Lung (tissue), 12 donors: ENCODE data around the gene ZPBP2. TPM values are rescaled to one million over a fixed set of nuclear protein-coding genes. Genes with fewer than 3 reads are reported as not detected.

Source experiments
- ATAC-seq: fragments of 200-7000 bp; cut with Tn5 transposase; one replicate; pipeline ENCODE4 v1.9.1; 2020; ENCODE audit warnings: moderate number of reproducible peaks; ENCODE audit not compliant: insufficient read depth, low FRiP score
- DNase-seq, 3 donors: peaks; one replicate each; pipeline ENCODE4 v3.0.0-alpha.2; 2013 to 2017
- H3K27ac ChIP-seq, 2 donors: one replicate each; pipeline ENCODE4 v1.5.1; 2013; ENCODE audit warnings: mild to moderate bottlenecking in 2 of 2, moderate library complexity in 2 of 2, control low read depth in 1 of 2, inconsistent platforms in 1 of 2, low read depth in 1 of 2, low read length in 1 of 2
- H3K27me3 ChIP-seq, 3 donors: one replicate each; pipeline ENCODE4 v1.5.1; 2013; ENCODE audit warnings: low read length in 2 of 3; ENCODE audit not compliant: control insufficient read depth in 3 of 3, insufficient read depth in 3 of 3
- H3K36me3 ChIP-seq, 4 donors: one replicate each; pipeline ENCODE4 v1.5.1; 2013; ENCODE audit warnings: low read length in 4 of 4, mild to moderate bottlenecking in 1 of 4, moderate library complexity in 1 of 4; ENCODE audit not compliant: control insufficient read depth in 4 of 4, insufficient read depth in 4 of 4
- H3K4me1 ChIP-seq, 5 donors: one replicate each; pipeline ENCODE4 v1.5.1; 2013; ENCODE audit warnings: low read length in 5 of 5, mild to moderate bottlenecking in 2 of 5, moderate library complexity in 1 of 5; ENCODE audit not compliant: control insufficient read depth in 5 of 5, insufficient read depth in 5 of 5
- H3K4me3 ChIP-seq: one replicate; pipeline ENCODE4 v1.5.1; 2013; ENCODE audit warnings: mild to moderate bottlenecking, control low read depth, moderate library complexity
- H3K9ac ChIP-seq, 2 donors: one replicate each; pipeline ENCODE4 v1.5.1; 2013; ENCODE audit warnings: low read length in 2 of 2, control low read depth in 1 of 2; ENCODE audit not compliant: insufficient read depth in 1 of 2
- H3K9me3 ChIP-seq, 4 donors: one replicate each; pipeline ENCODE4 v1.5.1; 2013; ENCODE audit warnings: low read length in 3 of 4, mild to moderate bottlenecking in 1 of 4, moderate library complexity in 1 of 4; ENCODE audit not compliant: control insufficient read depth in 4 of 4, insufficient read depth in 3 of 4
- WGBS, 2 donors: extraction: QIAGEN DNeasy Blood & Tissue Kit; methylation state at CpG; one replicate each; pipeline ENCODE4 v1.1.7; 2013; 5-methylcytosine and 5-hydroxymethylcytosine counted together
- polyA plus RNA-seq, 2 donors: library from polyadenylated mRNA; stranded (reverse); fragments of 200-250 nt; gene quantifications; one replicate each; pipeline ENCODE4 v1.2.1, GENCODE V29; 2013
- total RNA-seq, 2 donors: library from RNA; depleted of rRNA in 1 of 2; stranded (reverse); fragments of >200 nt in 1 of 2; gene quantifications; one replicate each; pipeline ENCODE4 v1.2.1, GENCODE V29; 2014 to 2021
- TF ChIP-seq, protein P1 (sequence below): IDR thresholded peaks from 2 replicates; pipeline ENCODE4 v1.5.1; 2012; ENCODE audit warnings: mild to moderate bottlenecking; ENCODE audit errors: control extremely low read depth, extremely low read depth
- donor health status: control.
- donor health status: control.
- donor health status: Bipolar disorder and iron deficiency.
- donor health status: healthy.
- donor health status: DM: yes; HTN: yes; CAD: no.

ZPBP2 gene
- total and polyA plus RNA-seq, 4 donors: not detected

DNA sequence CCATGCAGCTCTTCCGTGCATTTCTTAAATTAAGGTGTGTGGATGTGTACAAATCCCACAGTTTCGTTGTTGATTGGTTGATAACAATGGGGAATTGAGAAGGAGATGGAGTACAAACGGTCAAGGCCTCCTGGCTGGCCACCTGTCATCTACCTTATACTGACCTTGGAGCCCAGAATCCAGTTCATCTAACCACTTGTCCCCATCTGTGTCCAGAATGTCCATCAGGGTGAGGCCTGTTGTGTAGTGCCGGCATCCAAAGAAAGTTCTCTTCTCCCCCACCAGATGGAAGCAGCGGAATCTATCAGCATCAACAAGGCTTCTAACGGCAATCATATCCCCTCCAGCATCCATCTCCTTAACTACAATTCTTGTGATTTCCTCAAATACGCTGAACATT is 48.9 kb downstream of the ZPBP2 start:
- Histone ChIP-seq H3K4me1 (no peaks in the 10 kb centered on the region), H3K9ac (no peak overlapping the region), H3K27ac (no peak overlapping the region), H3K27me3 (no peaks in the 10 kb centered on the region), H3K4me3 (no peak overlapping the region), H3K9me3 (no peaks in the 10 kb centered on the region), H3K36me3 (peaks cover 0 to 14% (median 9%) of the 10 kb centered on the region in 4 donors)
- TF ChIP-seq, protein P1, sequence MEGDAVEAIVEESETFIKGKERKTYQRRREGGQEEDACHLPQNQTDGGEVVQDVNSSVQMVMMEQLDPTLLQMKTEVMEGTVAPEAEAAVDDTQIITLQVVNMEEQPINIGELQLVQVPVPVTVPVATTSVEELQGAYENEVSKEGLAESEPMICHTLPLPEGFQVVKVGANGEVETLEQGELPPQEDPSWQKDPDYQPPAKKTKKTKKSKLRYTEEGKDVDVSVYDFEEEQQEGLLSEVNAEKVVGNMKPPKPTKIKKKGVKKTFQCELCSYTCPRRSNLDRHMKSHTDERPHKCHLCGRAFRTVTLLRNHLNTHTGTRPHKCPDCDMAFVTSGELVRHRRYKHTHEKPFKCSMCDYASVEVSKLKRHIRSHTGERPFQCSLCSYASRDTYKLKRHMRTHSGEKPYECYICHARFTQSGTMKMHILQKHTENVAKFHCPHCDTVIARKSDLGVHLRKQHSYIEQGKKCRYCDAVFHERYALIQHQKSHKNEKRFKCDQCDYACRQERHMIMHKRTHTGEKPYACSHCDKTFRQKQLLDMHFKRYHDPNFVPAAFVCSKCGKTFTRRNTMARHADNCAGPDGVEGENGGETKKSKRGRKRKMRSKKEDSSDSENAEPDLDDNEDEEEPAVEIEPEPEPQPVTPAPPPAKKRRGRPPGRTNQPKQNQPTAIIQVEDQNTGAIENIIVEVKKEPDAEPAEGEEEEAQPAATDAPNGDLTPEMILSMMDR: no peak
- DNase-seq (peak in 1 of 3 donors; percentile 9), ATAC-seq (no peak)
- 89 to 92% methylated on average over 7 of the region's 7 CpGs for WGBS, 2 donors

DNA sequence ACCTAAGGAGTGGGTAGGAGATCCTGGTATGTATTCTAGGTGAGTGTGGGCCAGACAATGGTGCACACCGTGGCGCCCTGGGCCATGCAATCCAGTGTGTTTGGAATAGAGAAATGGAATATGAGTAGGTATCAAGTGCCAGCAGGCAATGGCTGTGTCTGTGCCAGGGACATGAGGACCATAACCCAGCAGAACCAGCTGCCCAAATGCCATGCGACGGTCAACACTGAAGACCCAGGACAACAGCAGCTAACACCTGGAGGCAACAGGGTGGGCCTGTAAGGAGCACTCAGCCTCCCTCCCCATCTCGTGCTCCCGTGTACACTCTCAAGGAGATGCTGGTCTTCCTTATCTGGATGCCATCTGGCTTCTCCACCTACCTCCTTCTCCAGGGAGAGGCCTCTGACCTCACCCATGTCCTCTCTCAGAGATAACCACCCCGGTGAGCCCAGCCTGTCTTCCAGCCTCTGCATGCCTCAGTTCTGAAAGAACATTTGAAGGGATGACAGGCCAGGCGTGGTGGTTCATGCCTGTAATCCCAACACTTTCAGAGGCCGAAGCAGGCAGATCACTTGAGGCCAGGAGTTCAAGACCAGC is 51.2 kb downstream of the ZPBP2 start:
- DNase-seq: no peak
- 96 to 97% methylated on average over 9 of the region's 9 CpGs for WGBS, 2 donors

DNA sequence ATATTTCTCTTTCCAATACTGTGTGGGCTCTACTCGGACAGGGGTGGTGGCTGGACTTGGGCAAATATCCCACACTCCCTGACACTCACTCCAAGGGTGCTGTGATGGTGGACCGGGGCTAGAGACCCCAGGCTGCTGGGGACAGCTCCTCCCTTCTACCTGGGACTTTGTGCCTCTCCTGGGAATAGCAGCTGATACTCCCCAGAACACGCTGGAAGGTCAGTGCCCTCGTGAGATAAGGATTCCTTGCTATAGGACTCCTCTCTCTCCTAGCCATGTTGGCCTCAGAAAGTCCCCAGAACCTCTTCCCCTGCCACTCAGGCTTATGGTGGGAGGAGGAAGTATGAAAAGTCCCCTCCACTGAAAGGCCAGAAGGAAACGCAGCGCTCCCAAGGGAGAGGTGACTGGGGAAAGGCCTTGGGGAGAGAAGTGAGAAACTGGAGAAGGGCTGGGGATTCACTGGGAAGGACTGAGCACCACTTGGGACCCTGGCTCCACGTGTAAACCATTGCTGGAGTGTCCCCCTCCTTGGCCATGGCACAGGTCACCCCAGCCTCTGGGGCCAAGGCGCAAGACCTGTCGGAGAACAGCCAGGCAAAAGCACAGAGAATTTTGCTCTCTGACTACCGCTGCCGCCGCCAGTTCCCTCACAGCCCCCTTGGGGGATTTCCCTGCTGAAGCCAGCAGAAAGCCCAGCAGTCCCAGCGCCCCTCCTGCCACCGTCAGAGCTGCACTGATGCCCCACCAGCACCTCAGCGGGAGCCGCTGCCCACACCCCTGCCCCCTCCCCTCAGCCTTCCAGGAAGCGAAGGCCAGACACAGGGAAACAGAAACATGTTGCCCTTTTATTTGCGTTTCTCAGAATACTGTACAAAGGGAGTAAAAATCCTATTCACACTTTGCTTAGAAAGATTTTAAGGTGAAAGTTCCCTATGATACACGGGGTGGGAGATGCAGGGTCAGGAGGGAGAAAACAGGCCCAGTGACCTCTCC is 52.5 kb downstream of the ZPBP2 start:
- WGBS, 2 donors: 70 to 81% methylated on average over 19 of the region's 19 CpGs
- H3K4me3 ChIP-seq: no peak overlapping the region
- DNase-seq (no peak), ATAC-seq (no peak)
- H3K9me3 ChIP-seq: no peaks in the 10 kb centered on the region
- TF ChIP-seq, protein P1: no peak
- H3K9ac ChIP-seq: no peak overlapping the region
- no peaks in the 10 kb centered on the region for H3K27me3 ChIP-seq
- no peak overlapping the region for H3K27ac ChIP-seq
- peaks cover 0 to 10% (median 5%) of the 10 kb centered on the region in 5 donors for H3K4me1 ChIP-seq
- peaks cover 12 to 37% (median 23%) of the 10 kb centered on the region in 4 donors for H3K36me3 ChIP-seq

More for the DNA sequence above, 51.2 kb downstream of the ZPBP2 start:
- no peak overlapping the region for H3K9ac ChIP-seq
- ATAC-seq: no peak
- TF ChIP-seq, protein P1: no peak
- H3K27ac ChIP-seq: no peak overlapping the region
- H3K36me3 ChIP-seq: peaks cover 12 to 31% (median 23%) of the 10 kb centered on the region in 4 donors
- H3K4me3 ChIP-seq: no peak overlapping the region
- no peaks in the 10 kb centered on the region for H3K9me3 ChIP-seq
- no peaks in the 10 kb centered on the region for H3K27me3 ChIP-seq
- H3K4me1 ChIP-seq: peaks cover 0 to 2% (median 0%) of the 10 kb centered on the region in 5 donors
